Hippocampal formation (tissue), 2 donors: ENCODE measurements around the gene FBXL3.
"Not testable (repeated sequence)": the region's sequence is repeated elsewhere in the genome, so short reads cannot be mapped to it uniquely, and the experiment has no call there.

ENCODE experiments used
- DNase-seq, 2 donors: peaks; one replicate each; lab custom pipeline; 2025; lab: John Stamatoyannopoulos, UW

FBXL3 gene

DNA sequence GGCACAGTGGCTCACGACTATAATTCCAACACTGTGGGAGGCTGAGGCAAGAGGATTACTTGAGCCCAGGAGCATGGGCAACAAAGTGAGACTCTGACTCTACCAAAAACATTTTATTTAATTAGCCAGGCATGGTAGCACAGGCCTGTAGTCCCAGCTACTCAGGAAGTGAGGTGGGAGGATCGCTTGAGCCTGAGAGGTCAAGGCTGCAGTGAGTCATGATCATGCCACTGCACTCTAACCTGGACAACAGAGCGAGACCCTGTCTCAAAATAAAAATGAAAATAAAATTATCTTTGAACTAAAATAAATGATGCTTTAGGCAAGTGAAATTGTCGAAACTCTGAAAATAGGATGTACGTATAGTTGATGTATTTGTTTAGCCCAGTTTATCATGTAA, 43.3 kb downstream of the FBXL3 start:
- no peak for DNase-seq

GRCh38 chr13:76982061-76982460, 44.9 kb downstream of the FBXL3 start:
- DNase-seq, result no peak

GRCh38 chr13:76980075-76980718, 46.8 kb downstream of the FBXL3 start:
- DNase-seq, result peak in 1 of 2 donors; percentile 54

- DNase-seq, result no peak
Measured at GRCh38 chr13:76976929-76977328, 50.0 kb downstream of the FBXL3 start.

- DNase-seq, result no peak
Measured at GRCh38 chr13:76976490-76976889, 50.5 kb downstream of the FBXL3 start.

DNA sequence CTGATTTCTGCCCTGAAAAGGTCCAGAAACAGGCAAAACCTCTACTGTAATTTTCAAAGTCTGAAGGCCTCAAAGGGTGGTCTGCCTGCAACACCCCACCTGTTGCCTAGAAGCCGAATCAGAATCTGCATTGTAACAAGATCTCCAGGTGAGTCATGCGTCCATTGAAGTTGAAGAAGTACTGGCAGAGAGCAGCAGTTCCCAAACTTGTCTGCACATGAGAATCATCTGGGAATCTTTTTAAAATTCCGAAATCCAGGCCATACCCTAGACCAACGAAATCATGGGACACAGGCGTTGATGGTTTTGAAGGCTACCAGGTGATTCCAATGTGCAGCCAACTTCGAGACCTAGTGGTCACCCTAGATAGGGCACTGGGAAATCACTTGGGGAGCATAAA, 51.1 kb downstream of the FBXL3 start:
- no peak for DNase-seq

- DNase-seq, result no peak
Measured at GRCh38 chr13:76974618-76974975, 52.4 kb downstream of the FBXL3 start.

- DNase-seq, result no peak
Measured at GRCh38 chr13:76973920-76974617, 52.9 kb downstream of the FBXL3 start.

DNA sequence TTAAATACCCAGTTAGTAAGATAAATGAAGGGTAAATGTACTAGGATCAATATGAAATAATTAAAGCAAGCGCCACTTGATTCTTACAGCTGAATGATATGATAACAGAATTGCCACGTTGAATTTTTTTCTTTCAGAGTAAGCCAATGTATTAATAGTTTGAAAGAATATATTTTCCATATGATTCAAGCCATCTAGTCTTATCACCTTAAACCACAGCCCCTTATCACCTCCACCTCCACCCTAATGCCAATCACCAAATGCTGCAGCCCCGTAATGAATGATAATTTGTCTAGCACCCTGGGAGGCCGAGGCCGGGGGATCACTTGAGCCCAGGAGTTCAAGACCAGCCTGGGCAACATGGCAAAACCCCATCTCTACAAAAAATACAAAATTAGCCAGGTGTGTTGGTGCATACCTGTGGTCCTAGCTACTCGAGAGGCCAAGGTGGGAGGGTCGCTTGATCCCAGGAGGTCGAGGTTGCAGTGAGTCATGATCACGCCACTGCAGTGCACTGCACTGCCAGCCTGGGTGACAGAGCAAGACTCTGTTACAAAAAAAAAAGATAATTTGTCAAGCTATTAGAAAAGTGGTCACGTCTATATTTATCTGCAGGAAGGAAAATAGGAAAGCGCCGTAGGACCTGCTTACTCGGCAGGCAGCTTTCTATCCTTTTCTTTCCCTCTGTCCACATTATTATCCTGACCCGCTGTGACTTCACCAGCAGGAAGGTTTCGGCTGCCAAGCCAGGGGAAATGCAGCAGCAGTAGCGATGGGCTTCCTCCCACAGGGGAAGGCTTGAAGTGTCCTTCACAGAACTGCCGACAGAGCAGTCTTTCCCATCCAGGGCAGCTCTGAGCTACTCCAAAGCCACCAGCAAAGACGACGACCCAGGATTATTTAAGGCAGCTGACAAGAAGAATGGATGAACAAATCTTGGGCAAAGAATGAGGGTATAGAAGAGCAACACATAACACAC, 54.8 kb downstream of the FBXL3 start:
- DNase-seq, result no peak

- DNase-seq, result no peak
Measured at GRCh38 chr13:76971215-76971614, 55.7 kb downstream of the FBXL3 start.

GRCh38 chr13:76969488-76970365, 57.2 kb downstream of the FBXL3 start:
- DNase-seq, result no peak

- DNase-seq, result no peak
Measured at GRCh38 chr13:76968041-76968440, 58.9 kb downstream of the FBXL3 start.

DNA sequence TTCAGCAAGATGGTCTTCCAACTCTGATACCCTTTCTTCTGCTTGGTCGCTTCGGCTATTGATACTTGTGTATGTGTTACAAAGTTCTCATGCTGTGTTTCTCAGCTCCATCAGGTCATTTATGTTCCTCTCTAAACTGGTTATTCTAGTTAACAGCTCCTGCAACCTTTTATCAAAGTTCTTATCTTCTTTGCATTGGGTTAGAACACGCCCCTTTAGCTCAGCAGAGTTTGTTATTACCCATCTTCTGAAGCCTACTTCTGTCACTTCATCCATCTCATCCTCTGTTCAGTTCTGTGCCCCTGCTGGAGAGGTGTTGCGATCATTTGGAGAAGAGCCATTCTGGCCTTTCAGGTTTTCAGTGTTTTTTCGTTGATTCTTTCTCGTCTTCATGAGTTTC, 59.9 kb downstream of the FBXL3 start:
- no peak for DNase-seq

DNA sequence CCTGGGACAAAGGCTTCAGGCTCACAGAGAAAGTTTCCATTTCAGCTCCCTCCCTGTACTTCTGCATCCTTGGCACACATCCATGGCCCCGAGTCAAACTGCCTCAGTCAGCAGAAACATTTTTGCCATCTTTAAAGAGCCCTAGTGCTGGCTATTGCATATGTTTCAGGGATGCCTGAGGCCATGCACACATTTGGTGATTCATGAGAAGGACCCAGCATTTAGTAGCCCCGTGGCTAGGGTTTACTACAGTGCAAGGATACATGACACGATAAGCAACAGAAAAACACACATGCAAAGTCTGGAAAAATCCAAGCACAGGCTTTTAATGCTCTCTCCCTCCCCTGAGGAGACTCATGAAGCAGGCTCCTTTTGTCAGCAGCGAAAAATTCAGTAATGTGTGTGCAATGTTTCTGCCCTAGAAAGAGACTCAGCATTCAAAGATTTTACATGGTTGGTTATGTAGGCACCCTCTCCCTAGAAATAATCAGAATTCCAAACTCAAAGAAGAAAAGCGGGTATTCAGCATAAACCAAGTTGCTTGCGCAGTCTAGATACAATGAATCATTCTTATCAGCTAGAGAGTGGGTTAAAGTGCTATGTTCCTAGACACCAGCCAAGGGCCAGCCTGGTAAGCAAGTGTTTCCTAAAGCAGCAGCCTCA, 61.1 kb downstream of the FBXL3 start:
- peak; percentile 1 to 3 for DNase-seq

DNA sequence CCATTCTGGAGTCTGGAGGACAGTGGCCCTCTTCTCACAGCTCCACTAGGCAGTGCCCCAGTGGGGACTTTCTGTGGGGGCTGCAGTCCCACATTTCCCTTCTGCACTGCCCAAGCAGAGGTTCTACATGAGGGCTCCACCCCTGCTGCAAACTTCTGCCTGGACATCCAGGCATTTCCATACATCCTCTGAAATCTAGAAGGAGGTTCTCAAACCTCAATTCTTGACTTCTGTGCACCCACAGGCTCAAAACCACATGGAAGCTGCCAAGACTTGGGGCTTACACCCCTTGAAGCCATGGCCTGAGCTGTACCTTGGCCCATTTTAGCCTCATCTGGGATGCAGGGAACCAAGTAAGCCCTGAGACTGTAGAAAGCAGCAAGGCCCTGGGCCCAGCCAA, 67.2 kb downstream of the FBXL3 start:
- not testable (repeated sequence) for DNase-seq

DNA sequence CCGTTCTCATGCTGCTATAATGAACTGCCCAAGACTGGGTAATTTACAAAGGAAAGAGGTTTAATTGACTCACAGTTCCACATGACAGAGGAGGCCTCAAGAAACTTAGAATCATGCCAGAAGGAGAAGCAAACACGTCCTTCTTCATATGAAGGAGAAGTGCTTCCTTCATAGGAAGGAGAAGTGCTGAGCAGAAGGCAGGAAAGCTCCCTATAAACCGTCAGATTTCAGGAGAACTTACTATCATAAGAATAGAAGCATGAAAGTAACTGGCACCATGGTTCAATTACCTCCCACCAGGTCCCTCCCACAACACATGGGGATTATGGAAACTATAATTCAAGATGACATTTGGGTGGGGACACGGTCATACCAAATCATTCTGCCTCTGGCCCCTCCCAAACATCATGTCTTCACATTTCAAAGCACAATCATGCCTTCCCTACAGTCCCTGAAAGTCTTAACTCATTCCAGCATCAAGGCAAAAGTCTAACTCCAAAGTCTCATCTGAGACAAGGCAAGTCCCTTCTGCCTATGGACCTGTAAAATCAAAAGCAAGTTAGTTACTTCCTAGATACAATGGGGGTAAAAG, 68.0 kb downstream of the FBXL3 start:
- DNase-seq, result no peak

- no peak for DNase-seq
Measured at GRCh38 chr13:76955661-76956060, 71.3 kb downstream of the FBXL3 start.
